H1 (cell line): ENCODE results near the gene AFAP1L1. TPM values are rescaled to one million over a fixed set of nuclear protein-coding genes. Genes with fewer than 3 reads are reported as not detected.

ENCODE experiments used
- CTCF ChIA-PET: fragments of 300-600 bp; sonication (Branson Sonifier 250); formaldehyde crosslinking; loops from one replicate; lab custom pipeline; 2021; ENCODE audit not compliant: partially characterized antibody; lab: Charles Lee
- POLR2A ChIA-PET: fragments of 300-600 bp; sonication (Branson Sonifier 250); formaldehyde crosslinking; loops from one replicate; lab custom pipeline; 2021; ENCODE audit warnings: inconsistent platforms; ENCODE audit not compliant: partially characterized antibody; lab: Charles Lee
- DNase-seq, 2 experiments: peaks; one replicate each; pipeline versions ENCODE4 v3.0.0 to v3.0.0-alpha.2; 2010 to 2022; ENCODE audit warnings: low spot score in 2 of 2, low read depth in 1 of 2, mixed read lengths in 1 of 2
- FAIRE-seq: peaks from 2 replicates; lab custom pipeline; 2011; peaks lifted over from hg19 to GRCh38; lab: Jason Lieb, UNC
- H2AFZ ChIP-seq: 2 replicates; pipeline ENCODE4 v1.8.1; 2012; ENCODE audit warnings: low read length, inconsistent platforms
- H2AK5ac ChIP-seq: 2 replicates; pipeline ENCODE4 v1.6.1; 2013; ENCODE audit warnings: low read depth, low read length
- H2BK120ac ChIP-seq: replicated peaks from 2 replicates; pipeline ENCODE3; 2013; ENCODE audit warnings: low read depth, low read length, inconsistent platforms
- H2BK12ac ChIP-seq: 2 replicates; pipeline ENCODE4 v1.6.1; 2013; ENCODE audit warnings: low read depth, low read length
- H2BK15ac ChIP-seq: 2 replicates; pipeline ENCODE4 v1.6.1; 2013; ENCODE audit warnings: low read length
- H2BK20ac ChIP-seq: 2 replicates; pipeline ENCODE4 v1.6.1; 2013; ENCODE audit warnings: low read length
- H2BK5ac ChIP-seq: 2 replicates; pipeline ENCODE4 v1.6.1; 2013; ENCODE audit warnings: low read depth, low read length
- H3K14ac ChIP-seq: 2 replicates; pipeline ENCODE4 v1.6.1; 2013; ENCODE audit warnings: inconsistent platforms; ENCODE audit not compliant: insufficient read length
- H3K18ac ChIP-seq: 2 replicates; pipeline ENCODE4 v1.6.1; 2013; ENCODE audit warnings: low read length; ENCODE audit errors: extremely low read depth
- H3K23ac ChIP-seq: 2 replicates; pipeline ENCODE4 v1.6.1; 2013; ENCODE audit warnings: inconsistent platforms; ENCODE audit not compliant: insufficient read length
- H3K23me2 ChIP-seq: 2 replicates; pipeline ENCODE4 v1.6.1; 2013; ENCODE audit warnings: low read depth, low read length
- H3K27ac ChIP-seq: 2 replicates; pipeline ENCODE4 v1.6.1; 2011; ENCODE audit warnings: low read depth, low read length, inconsistent platforms
- H3K27me3 ChIP-seq, 4 experiments: replicated peaks in 1 of 4; 1 replicate in 1 of 4; 2 replicates in 3 of 4; pipeline versions ENCODE4 v1.6.1 to v1.8.1; 2011 to 2013; ENCODE audit warnings: low read length in 3 of 4, mild to moderate bottlenecking in 3 of 4, inconsistent platforms in 2 of 4, mixed read lengths in 2 of 4, moderate library complexity in 1 of 4; ENCODE audit not compliant: control insufficient read depth in 3 of 4, insufficient read depth in 3 of 4; ENCODE audit errors: extremely low read depth in 1 of 4
- H3K36me3 ChIP-seq, 4 experiments: 2 replicates each; pipeline versions ENCODE4 v1.6.1 to v1.8.1; 2011 to 2013; ENCODE audit warnings: mild to moderate bottlenecking in 4 of 4, low read length in 3 of 4, moderate library complexity in 2 of 4, control low read depth in 1 of 4, inconsistent platforms in 1 of 4; ENCODE audit not compliant: insufficient read depth in 4 of 4, control insufficient read depth in 2 of 4
- H3K4ac ChIP-seq: replicated peaks from 2 replicates; pipeline ENCODE3; 2013; ENCODE audit warnings: low read length, low read depth, mixed read lengths, inconsistent platforms; ENCODE audit not compliant: insufficient read length
- H3K4me1 ChIP-seq, 4 experiments: replicated peaks in 1 of 4; 1 replicate in 1 of 4; 2 replicates in 3 of 4; pipeline versions ENCODE4 v1.6.1 to v1.8.1; 2011 to 2013; ENCODE audit warnings: low read length in 3 of 4, inconsistent platforms in 2 of 4, mixed read lengths in 1 of 4; ENCODE audit not compliant: insufficient read depth in 4 of 4, control insufficient read depth in 3 of 4
- H3K4me2 ChIP-seq, 2 experiments: 2 replicates each; pipeline versions ENCODE4 v1.6.1 to v1.8.1; 2011 to 2013; ENCODE audit warnings: low read depth in 2 of 2, low read length in 2 of 2, control low read depth in 1 of 2, inconsistent platforms in 1 of 2, mild to moderate bottlenecking in 1 of 2; ENCODE audit not compliant: insufficient read depth in 1 of 2
- H3K4me3 ChIP-seq, 4 experiments: fragments of 200-600, 300-600 bp in 1 of 4; sonication (generic), shearing (Covaris generic), sonication (Bioruptor Twin) in 1 of 4; 2 replicates each; pipeline versions ENCODE4 v1.5.1 to v1.8.1; 2011 to 2016; ENCODE audit warnings: low read length in 4 of 4, low read depth in 3 of 4, control low read depth in 2 of 4, inconsistent platforms in 2 of 4, mild to moderate bottlenecking in 2 of 4, mixed read lengths in 1 of 4, moderate library complexity in 1 of 4; ENCODE audit not compliant: insufficient read depth in 2 of 4; ENCODE audit errors: extremely low read depth in 1 of 4
- H3K56ac ChIP-seq: replicated peaks from 2 replicates; pipeline ENCODE3; 2013; ENCODE audit warnings: low read depth, mild to moderate bottlenecking, mixed read lengths, low read length, inconsistent platforms; ENCODE audit not compliant: insufficient read length
- H3K79me1 ChIP-seq: 2 replicates; pipeline ENCODE4 v1.6.1; 2013; ENCODE audit warnings: low read depth, low read length, control low read depth
- H3K79me2 ChIP-seq, 2 experiments: 2 replicates each; pipeline versions ENCODE4 v1.6.1 to v1.8.1; 2012 to 2013; ENCODE audit warnings: low read length in 2 of 2, mild to moderate bottlenecking in 2 of 2, inconsistent platforms in 1 of 2; ENCODE audit not compliant: insufficient read depth in 2 of 2, control insufficient read depth in 1 of 2
- H3K9ac ChIP-seq, 4 experiments: replicated peaks in 1 of 4; 1 replicate in 1 of 4; 2 replicates in 3 of 4; pipeline versions ENCODE4 v1.6.1 to v1.8.1; 2011 to 2013; ENCODE audit warnings: low read depth in 3 of 4, low read length in 3 of 4, control low read depth in 2 of 4, mild to moderate bottlenecking in 2 of 4, moderate library complexity in 2 of 4, inconsistent platforms in 1 of 4; ENCODE audit errors: extremely low read depth in 1 of 4
- H3K9me3 ChIP-seq, 2 experiments: 2 replicates each; pipeline versions ENCODE4 v1.6.1 to v1.8.1; 2012 to 2013; ENCODE audit warnings: mild to moderate bottlenecking in 2 of 2, moderate library complexity in 2 of 2, control low read depth in 1 of 2, inconsistent platforms in 1 of 2, low read depth in 1 of 2, low read length in 1 of 2, mixed read lengths in 1 of 2; ENCODE audit not compliant: insufficient read depth in 2 of 2
- H4K20me1 ChIP-seq, 2 experiments: replicated peaks in 1 of 2; 2 replicates each; pipeline versions ENCODE3 to v1.8.1; 2011 to 2013; ENCODE audit warnings: inconsistent platforms in 2 of 2, low read length in 2 of 2, mild to moderate bottlenecking in 1 of 2; ENCODE audit not compliant: insufficient read depth in 2 of 2, control insufficient read depth in 1 of 2
- H4K5ac ChIP-seq: 2 replicates; pipeline ENCODE4 v1.6.1; 2013; ENCODE audit warnings: low read length, low read depth, mixed read lengths, inconsistent platforms; ENCODE audit not compliant: insufficient read length
- H4K8ac ChIP-seq: 2 replicates; pipeline ENCODE4 v1.8.0; 2013; ENCODE audit warnings: mild to moderate bottlenecking, moderate library complexity, low read length, inconsistent platforms; ENCODE audit not compliant: insufficient read depth; ENCODE audit errors: extremely low read depth
- H4K91ac ChIP-seq: replicated peaks from 2 replicates; pipeline ENCODE3; 2013; ENCODE audit warnings: low read length, mixed read lengths, inconsistent platforms; ENCODE audit not compliant: insufficient read length
- CEBPB ChIP-seq: IDR thresholded peaks from 2 replicates; pipeline ENCODE4 v1.6.1; 2012; ENCODE audit warnings: low read depth, low read length
- CHD1 ChIP-seq: IDR thresholded peaks from 2 replicates; pipeline ENCODE4 v1.6.1; 2012; ENCODE audit warnings: low read depth, low read length, improper control_type of control experiment
- CHD2 ChIP-seq: IDR thresholded peaks from 2 replicates; pipeline ENCODE4 v1.6.1; 2012; ENCODE audit warnings: low read length, improper control_type of control experiment
- GTF2F1 ChIP-seq: IDR thresholded peaks from 2 replicates; pipeline ENCODE4 v1.6.1; 2012; ENCODE audit warnings: low read depth, low read length, improper control_type of control experiment, borderline replicate concordance
- HDAC6 ChIP-seq: IDR thresholded peaks from one replicate; pipeline ENCODE4 v1.7.1; 2012; ENCODE audit warnings: low read depth, mild to moderate bottlenecking, inconsistent platforms, low read length, moderate library complexity
- NANOG ChIP-seq: IDR thresholded peaks from 2 replicates; pipeline ENCODE4 v1.6.1; 2011; ENCODE audit warnings: low read length, low read depth, mild to moderate bottlenecking, inconsistent platforms; ENCODE audit not compliant: insufficient read depth, poor library complexity, severe bottlenecking
- POLR2AphosphoS5 ChIP-seq: IDR thresholded peaks from 2 replicates; pipeline ENCODE4 v1.6.1; 2011; ENCODE audit warnings: low read depth, low read length
- SIX5 ChIP-seq: IDR thresholded peaks from 2 replicates; pipeline ENCODE4 v1.6.1; 2011; ENCODE audit warnings: mild to moderate bottlenecking, low read depth, low read length
- SP1 ChIP-seq: IDR thresholded peaks from 2 replicates; pipeline ENCODE4 v1.6.1; 2011; ENCODE audit warnings: low read depth, low read length
- SP4 ChIP-seq: IDR thresholded peaks from 2 replicates; pipeline ENCODE4 v1.6.1; 2012; ENCODE audit warnings: low read length, inconsistent platforms
- SUZ12 ChIP-seq: fragments of 200-600 bp; sonication (generic); IDR thresholded peaks from 2 replicates; pipeline ENCODE4 v1.6.1; 2012; ENCODE audit warnings: mild to moderate bottlenecking, inconsistent platforms, low read length, moderate library complexity, mixed read lengths
- WGBS, 2 experiments: shearing (Covaris generic) in 1 of 2; methylation state at CpG; one replicate each; pipeline versions ENCODE4 v1.1.6 to v1.1.7; 2013 to 2015; ENCODE audit warnings: low lambda C conversion rate in 2 of 2, mixed read lengths in 2 of 2, inconsistent platforms in 1 of 2, low coverage in 1 of 2, missing lambda C conversion rate in 1 of 2; ENCODE audit not compliant: insufficient replicate concordance in 2 of 2, insufficient coverage in 1 of 2, insufficient read length in 1 of 2; ENCODE audit errors: extremely low coverage in 1 of 2, missing lambda C conversion rate in 1 of 2; 5-methylcytosine and 5-hydroxymethylcytosine counted together
- polyA plus RNA-seq, 7 experiments: library from polyadenylated mRNA; depleted of rRNA in 3 of 7; stranded (reverse) in 5 of 7; unstranded in 2 of 7; fragments of >200 nt in 5 of 7; fragments of 200-250 nt in 2 of 7; gene quantifications; 1 replicate in 5 of 7; 2 replicates in 1 of 7; 4 replicates in 1 of 7; pipeline versions ENCODE4 v1.2.1 to v1.2.3, GENCODE V29; 2011 to 2013; ENCODE audit warnings: missing spikeins in 2 of 7, mixed read lengths in 2 of 7
- total RNA-seq: library from RNA; stranded (reverse); fragmentation: NEBNext Ultra II Directional; extraction: Animal tissue kit (Norgen Biotek cat#: 25700); gene quantifications from 2 replicates; pipeline ENCODE4 v1.2.1, GENCODE V29; 2021
- TF ChIP-seq, protein P1 (sequence below), 3 experiments: IDR thresholded peaks; 1 replicate in 2 of 3; 2 replicates in 1 of 3; pipeline versions ENCODE4 v1.5.1 to v1.6.1; 2011; ENCODE audit warnings: low read length in 3 of 3, mild to moderate bottlenecking in 3 of 3, inconsistent platforms in 2 of 3, low read depth in 1 of 3, moderate library complexity in 1 of 3; ENCODE audit not compliant: insufficient read depth in 1 of 3; ENCODE audit errors: control extremely low read depth in 1 of 3

Gene AFAP1L1
- total and polyA plus RNA-seq, 2 of the 8 experiments (the other 6 are each of a cell fraction or from before 2014, with no cell fraction given) = 0.79 to 4.7 TPM

DNA sequence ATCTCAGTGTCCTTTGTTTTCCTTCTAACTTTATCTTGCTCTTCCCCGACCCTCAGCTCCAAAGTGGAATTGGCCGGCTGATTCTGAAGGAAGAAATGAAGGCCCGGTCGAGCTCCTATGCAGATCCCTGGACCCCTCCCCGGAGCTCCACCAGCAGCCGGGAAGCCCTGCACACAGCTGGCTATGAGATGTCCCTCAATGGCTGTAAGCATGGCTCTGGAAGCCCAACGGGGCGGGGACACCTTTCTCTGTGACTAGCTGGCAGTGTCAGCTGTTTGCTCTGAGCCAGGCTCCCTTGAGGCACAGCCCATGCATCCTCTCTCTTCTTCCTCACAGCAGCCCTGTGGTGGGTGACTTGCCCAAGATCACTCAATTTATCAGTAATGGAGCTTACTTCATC is 23.9 kb upstream of the AFAP1L1 start:
- no peaks in the 10 kb centered on the region for H3K9me3 ChIP-seq
- no peak overlapping the region for H2BK20ac ChIP-seq
- no peaks in the 10 kb centered on the region for H3K79me1 ChIP-seq
- ChIA-PET POLR2A (no interaction called here), CTCF (interaction anchor here (1.2 to 10.9 kb wide), 4 partner anchors 12 to 103 kb away, joined by 4 to 99 read pairs (median 51); no protein-coding TSS in a partner anchor)
- no peaks in the 10 kb centered on the region for H3K36me3 ChIP-seq
- no peak overlapping the region for H3K27ac ChIP-seq
- H4K5ac ChIP-seq = no peak overlapping the region
- no peak overlapping the region for H2BK12ac ChIP-seq
- no peak overlapping the region for H2BK5ac ChIP-seq
- H3K23me2 ChIP-seq = no peaks in the 10 kb centered on the region
- no peak overlapping the region for H3K18ac ChIP-seq
- H3K4ac ChIP-seq = no peak overlapping the region
- H3K4me1 ChIP-seq = no peaks in the 10 kb centered on the region
- no peak for TF ChIP-seq NANOG
- TF ChIP-seq HDAC6 = no peak
- TF ChIP-seq, protein P1, sequence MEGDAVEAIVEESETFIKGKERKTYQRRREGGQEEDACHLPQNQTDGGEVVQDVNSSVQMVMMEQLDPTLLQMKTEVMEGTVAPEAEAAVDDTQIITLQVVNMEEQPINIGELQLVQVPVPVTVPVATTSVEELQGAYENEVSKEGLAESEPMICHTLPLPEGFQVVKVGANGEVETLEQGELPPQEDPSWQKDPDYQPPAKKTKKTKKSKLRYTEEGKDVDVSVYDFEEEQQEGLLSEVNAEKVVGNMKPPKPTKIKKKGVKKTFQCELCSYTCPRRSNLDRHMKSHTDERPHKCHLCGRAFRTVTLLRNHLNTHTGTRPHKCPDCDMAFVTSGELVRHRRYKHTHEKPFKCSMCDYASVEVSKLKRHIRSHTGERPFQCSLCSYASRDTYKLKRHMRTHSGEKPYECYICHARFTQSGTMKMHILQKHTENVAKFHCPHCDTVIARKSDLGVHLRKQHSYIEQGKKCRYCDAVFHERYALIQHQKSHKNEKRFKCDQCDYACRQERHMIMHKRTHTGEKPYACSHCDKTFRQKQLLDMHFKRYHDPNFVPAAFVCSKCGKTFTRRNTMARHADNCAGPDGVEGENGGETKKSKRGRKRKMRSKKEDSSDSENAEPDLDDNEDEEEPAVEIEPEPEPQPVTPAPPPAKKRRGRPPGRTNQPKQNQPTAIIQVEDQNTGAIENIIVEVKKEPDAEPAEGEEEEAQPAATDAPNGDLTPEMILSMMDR (IDR thresholded peaks at IDR 0.05; ENCODE audit: control extremely low read depth in 1 of 3, insufficient read depth in 1 of 3, low read depth in 1 of 3, low read length in 3 of 3) = no peak
- TF ChIP-seq SUZ12 = no peak
- TF ChIP-seq CEBPB = no peak
- TF ChIP-seq POLR2AphosphoS5 = no peak
- TF ChIP-seq GTF2F1 = no peak
- TF ChIP-seq SIX5 = no peak
- TF ChIP-seq CHD1 = no peak
- TF ChIP-seq SP4 = no peak
- no peak for TF ChIP-seq SP1
- no peak for TF ChIP-seq CHD2
- no peak overlapping the region for H4K8ac ChIP-seq
- no peak overlapping the region for H2BK120ac ChIP-seq
- DNase-seq (no peak), FAIRE-seq (no peak)
- H3K56ac ChIP-seq = no peak overlapping the region
- H4K91ac ChIP-seq = no peak overlapping the region
- H4K20me1 ChIP-seq = no peaks in the 10 kb centered on the region
- H2BK15ac ChIP-seq = no peak overlapping the region
- no peaks in the 10 kb centered on the region for H3K27me3 ChIP-seq
- no peak overlapping the region for H3K14ac ChIP-seq
- H3K79me2 ChIP-seq = no peaks in the 10 kb centered on the region
- no peak overlapping the region for H3K23ac ChIP-seq
- no peak overlapping the region for H3K9ac ChIP-seq
- 94% methylated on average over 8 of the region's 8 CpGs; no CpG with 5 or more reads in 1 of the 2 experiments for WGBS, 2 experiments
- no peak overlapping the region for H2AK5ac ChIP-seq
- H3K4me3 ChIP-seq = no peak overlapping the region
- H3K4me2 ChIP-seq = no peak overlapping the region
- H2AFZ ChIP-seq = no peak overlapping the region
